Activated naive CD4-positive, alpha-beta T cell treated with anti-CD3 and anti-CD28 coated beads, Interleukin-2, amount 10 ng/mL, durations not matched to agents 7 days and 5 days (primary cell): ENCODE results near the gene SEC23IP.

ENCODE experiments used
- CTCF ChIA-PET: fragments of 350-600 bp; sonication (Branson Sonifier 250); formaldehyde crosslinking; loops from one replicate; lab custom pipeline; 2021; ENCODE audit warnings: antibody characterized with exemption; lab: Charles Lee
- DNase-seq: peaks from one replicate; pipeline ENCODE4 v3.0.0-alpha.2; 2020
- H3K27ac Mint-ChIP-seq: one replicate; pipeline ENCODE4 v1.8.0; 2021; ENCODE audit warnings: mild to moderate bottlenecking, moderate library complexity, mixed read lengths
- H3K27me3 Mint-ChIP-seq: one replicate; pipeline ENCODE4 v1.8.0; 2021; ENCODE audit warnings: mild to moderate bottlenecking, mixed read lengths
- H3K36me3 Mint-ChIP-seq: one replicate; pipeline ENCODE4 v1.8.0; 2021; ENCODE audit warnings: mixed read lengths
- H3K4me1 Mint-ChIP-seq: one replicate; pipeline ENCODE4 v1.8.0; 2021; ENCODE audit warnings: mixed read lengths
- H3K4me3 Mint-ChIP-seq: one replicate; pipeline ENCODE4 v1.8.0; 2021; ENCODE audit warnings: mild to moderate bottlenecking, moderate library complexity, mixed read lengths
- H3K9me3 Mint-ChIP-seq: one replicate; pipeline ENCODE4 v1.8.0; 2021; ENCODE audit warnings: mixed read lengths

Gene SEC23IP

DNA sequence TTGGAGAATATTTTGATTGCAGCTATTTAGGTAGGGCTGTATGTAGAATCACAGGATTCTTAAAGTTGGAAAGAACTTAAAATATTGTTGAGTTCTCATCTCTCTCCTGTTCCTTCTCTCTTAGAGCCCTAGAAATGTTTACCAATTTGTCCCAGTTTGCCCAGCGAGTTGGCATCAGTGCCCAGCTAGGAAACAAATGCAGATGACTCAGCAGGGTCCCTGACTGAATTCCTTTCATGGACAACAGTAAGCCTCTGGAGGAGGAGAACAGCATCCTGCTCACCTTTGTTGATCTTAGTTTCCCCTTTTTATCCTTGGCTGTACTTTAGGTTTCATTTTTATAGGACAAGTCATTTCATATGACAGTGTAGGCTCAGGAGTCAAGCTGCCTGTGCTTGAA, 89.3 kb downstream of the SEC23IP start:
- H3K27ac Mint-ChIP-seq, result no peak overlapping the region
- no peaks in the 10 kb centered on the region for H3K36me3 Mint-ChIP-seq
- H3K4me3 Mint-ChIP-seq, result no peak overlapping the region
- H3K4me1 Mint-ChIP-seq, result no peaks in the 10 kb centered on the region
- H3K27me3 Mint-ChIP-seq, result peaks cover 6% of the 10 kb centered on the region
- H3K9me3 Mint-ChIP-seq, result no peaks in the 10 kb centered on the region
- CTCF ChIA-PET, result no interaction called here
- no peak for DNase-seq

- CTCF ChIA-PET, result no interaction called here
- Mint-ChIP-seq H3K36me3 (no peaks in the 10 kb centered on the region), H3K27ac (no peak overlapping the region), H3K4me3 (no peak overlapping the region), H3K27me3 (peaks cover 4% of the 10 kb centered on the region), H3K9me3 (no peaks in the 10 kb centered on the region), H3K4me1 (no peaks in the 10 kb centered on the region)
- no peak for DNase-seq
These were observed 95.8 kb downstream of the SEC23IP start for GRCh38 chr10:119988333-119988732.

- H3K36me3 Mint-ChIP-seq, result no peaks in the 10 kb centered on the region
- no peak for DNase-seq
- H3K27ac Mint-ChIP-seq, result no peak overlapping the region
- no peak overlapping the region for H3K4me3 Mint-ChIP-seq
- CTCF ChIA-PET, result no interaction called here
- no peaks in the 10 kb centered on the region for H3K4me1 Mint-ChIP-seq
- H3K9me3 Mint-ChIP-seq, result no peaks in the 10 kb centered on the region
- H3K27me3 Mint-ChIP-seq, result peaks cover 4% of the 10 kb centered on the region
These were observed 97.4 kb downstream of the SEC23IP start for GRCh38 chr10:119989966-119990365.

- CTCF ChIA-PET, result no interaction called here
- Mint-ChIP-seq H3K4me3 (no peak overlapping the region), H3K9me3 (peaks cover 7% of the 10 kb centered on the region), H3K4me1 (no peaks in the 10 kb centered on the region), H3K27me3 (peaks cover 4% of the 10 kb centered on the region), H3K36me3 (no peaks in the 10 kb centered on the region), H3K27ac (no peak overlapping the region)
- DNase-seq, result no peak
These were observed 98.5 kb downstream of the SEC23IP start for GRCh38 chr10:119991066-119991465.

GRCh38 chr10:119991816-119992215, 99.3 kb downstream of the SEC23IP start:
- H3K27me3 Mint-ChIP-seq, result peaks cover 4% of the 10 kb centered on the region
- no peak for DNase-seq
- CTCF ChIA-PET, result no interaction called here
- H3K36me3 Mint-ChIP-seq, result no peaks in the 10 kb centered on the region
- H3K4me1 Mint-ChIP-seq, result no peaks in the 10 kb centered on the region
- H3K4me3 Mint-ChIP-seq, result no peak overlapping the region
- H3K27ac Mint-ChIP-seq, result no peak overlapping the region
- peaks cover 7% of the 10 kb centered on the region for H3K9me3 Mint-ChIP-seq
